GM19455 (cell line): Measurements from ENCODE around the gene POLN.
A peak's percentile ranks its signal among the peaks of the same experiment; 100 is the strongest.
"Not testable (repeated sequence)": the region's sequence is repeated elsewhere in the genome, so short reads cannot be mapped to it uniquely, and the experiment has no call there.

Source experiments
- ATAC-seq: cut with Tn5 transposase; IDR thresholded peaks from one replicate; pipeline ENCODE4 v1.9.1; 2021; ENCODE audit not compliant: unreplicated experiment

Gene POLN

DNA sequence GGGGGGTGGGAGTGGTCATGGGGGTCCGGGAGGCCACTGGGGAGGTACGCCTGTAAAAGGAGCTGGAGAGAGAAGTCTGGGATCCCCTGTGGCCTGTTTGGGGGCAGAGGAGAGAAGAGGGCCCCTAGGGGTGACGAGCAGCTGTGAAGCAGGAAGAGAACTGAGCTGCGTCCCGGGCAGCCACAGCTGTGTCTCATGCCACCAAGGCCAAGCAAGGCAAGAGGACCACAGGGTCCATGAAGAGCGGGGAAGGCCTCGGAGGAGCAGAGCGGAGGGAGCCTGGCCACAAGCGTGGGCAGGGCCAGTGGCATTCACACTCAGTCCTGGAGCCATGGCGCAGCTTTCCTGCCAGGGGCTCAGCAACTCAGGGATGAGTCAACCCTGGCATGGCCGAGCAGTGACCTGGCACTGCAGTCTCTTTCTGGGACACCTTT, 196.4 kb downstream of the POLN start:
- ATAC-seq = no peak

DNA sequence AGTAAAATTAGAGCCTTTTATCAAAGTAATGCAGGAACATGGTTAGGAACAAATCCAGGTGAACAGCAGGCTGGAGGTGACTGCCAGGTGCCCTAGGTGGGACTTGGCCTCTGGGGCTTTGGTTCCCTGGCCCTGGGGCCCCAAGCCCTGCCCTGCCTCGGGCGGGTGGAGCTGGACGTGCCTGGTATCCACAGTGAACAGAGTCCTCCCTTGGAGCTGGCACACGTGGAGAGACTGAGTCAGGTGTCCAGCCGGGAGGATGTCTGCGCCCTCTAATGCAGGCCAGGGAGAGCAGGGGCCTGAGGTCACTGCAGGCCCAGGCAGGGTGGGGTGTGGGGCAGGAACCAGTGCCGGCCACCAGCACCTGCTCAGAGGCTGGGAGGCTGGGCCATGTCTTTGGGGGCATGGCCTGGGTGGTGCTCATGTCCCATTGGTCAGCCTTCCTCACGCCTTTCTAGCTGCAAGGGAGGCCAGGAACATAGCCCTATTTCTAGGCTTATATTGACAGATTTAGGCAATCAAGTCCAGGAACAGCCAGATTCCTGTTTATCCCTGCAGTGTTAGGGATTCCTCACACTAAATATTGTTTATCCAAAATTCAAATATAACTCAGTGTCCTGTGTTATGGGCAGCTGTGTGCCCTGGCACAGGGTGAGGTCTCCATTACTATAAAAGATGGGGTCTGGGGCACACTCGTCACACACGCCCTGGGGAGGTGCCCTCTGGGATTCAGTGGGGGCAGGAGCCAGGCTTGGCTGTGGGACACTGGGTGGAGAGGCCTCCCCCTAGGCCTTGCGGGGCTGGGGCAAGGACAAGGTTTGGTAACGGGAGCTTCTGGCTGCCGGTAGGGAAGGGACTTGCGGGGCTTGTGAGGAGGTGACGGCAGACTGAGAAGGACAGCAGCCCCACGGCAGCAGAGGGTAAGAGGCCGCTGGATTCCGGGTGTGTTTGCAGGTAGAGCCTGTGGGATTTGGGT, 197.1 kb downstream of the POLN start:
- no peak for ATAC-seq

DNA sequence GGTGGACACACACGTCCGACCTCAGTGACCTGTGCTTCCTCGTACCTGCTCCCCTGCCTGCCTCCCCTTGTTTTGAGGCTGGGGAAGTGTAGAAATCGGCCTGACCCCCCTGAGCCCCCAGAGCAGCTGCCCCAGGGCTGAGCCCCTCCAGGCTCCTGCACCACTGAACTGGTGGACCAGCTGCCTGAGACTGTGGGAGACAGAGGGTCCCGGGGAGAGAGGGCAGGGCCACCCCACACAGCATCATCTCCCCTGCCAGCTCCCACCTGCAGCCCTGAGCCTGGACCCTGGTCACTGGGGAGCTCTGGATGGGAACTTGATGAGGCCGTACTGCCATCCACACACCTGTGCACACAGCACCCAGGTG, 197.8 kb downstream of the POLN start:
- ATAC-seq = no peak

DNA sequence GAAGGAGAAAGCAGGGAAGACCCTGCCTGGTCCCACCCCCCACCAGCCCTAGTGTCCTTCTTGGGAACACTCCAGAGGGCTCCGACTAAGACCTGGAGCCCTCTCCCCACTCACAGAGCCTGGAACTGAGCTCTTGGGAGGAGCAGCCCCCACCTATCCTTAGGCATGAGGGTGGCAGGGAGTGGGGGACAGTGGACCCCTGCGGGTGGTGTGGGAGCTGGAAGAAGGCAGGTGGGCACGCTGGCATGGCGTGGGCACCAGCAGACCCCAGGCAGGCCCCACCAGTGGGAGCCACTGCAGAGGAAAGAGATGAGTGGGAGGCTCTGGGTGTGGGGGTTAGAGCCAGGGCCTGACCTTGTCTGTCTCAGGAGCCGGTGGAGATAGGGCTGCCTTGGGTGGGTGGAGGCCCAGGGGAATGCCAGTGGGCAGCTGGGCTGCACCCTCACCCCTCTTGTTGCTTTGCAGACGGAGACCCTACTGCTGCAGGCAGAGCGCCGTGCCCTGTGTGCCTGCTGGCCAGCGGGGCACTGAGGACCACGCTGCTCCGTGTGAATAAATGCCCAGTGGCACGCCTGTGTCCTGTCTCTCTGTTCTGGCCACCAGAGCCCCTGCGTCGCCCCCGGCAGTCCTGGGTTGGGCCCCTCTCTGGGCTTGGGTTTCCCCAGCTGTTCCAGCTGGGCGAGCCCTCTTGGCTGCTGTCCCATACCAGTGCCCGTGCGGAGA, 198.4 kb downstream of the POLN start:
- ATAC-seq = no peak

DNA sequence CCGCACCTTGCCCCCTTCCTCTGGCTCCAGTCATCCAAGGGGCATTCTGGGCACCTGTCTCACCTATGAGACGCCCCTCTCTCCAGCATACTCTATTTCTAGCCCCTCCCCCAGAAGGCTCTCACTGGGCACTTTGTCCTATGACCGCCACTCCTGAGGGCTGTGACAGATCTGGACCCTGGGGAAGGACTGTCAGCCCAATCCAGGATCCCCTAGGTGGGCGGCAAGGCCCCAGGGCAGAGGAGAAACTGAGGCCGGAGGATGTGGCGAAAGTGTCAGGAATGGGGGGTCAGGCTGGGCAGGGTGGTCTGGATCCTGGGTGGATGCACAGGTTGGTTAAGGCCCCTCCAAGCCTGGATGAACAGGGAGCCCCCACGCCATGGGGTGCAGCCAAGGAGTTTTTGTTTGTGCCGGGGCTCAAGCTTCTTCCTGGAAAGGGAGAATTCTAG, 198.9 kb downstream of the POLN start:
- no peak for ATAC-seq

DNA sequence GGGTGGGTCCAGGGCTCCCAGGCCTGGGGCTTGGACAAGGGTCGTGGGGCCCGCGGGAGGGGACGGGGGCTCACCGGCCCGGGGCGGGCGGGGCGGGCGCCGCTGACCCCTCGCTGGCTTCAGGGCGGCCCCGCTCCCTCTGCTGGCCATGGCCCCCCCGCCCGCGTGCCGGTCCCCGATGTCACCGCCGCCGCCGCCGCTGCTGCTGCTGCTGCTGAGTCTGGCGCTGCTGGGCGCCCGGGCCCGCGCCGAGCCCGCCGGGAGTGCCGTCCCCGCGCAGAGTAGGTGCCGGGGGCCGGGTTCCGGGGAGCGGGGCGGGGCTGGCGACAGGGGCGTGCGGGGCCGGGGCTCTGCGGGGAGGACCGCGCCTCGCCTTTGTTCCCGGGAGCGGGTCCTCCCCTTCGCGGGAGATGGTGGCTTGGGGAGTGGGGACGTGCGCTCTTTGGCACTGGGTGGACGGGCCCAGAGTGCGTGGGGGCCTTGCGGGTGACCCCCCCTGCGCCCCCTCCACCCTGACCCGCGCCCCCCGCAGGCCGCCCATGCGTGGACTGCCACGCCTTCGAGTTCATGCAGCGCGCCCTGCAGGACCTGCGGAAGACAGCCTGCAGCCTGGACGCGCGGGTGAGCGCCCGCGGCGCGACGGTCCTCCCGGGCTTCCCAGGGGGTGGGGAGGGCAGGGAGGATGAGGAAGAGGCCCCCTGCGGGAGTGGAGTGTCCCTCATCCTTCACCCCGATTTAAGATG, 199.5 kb downstream of the POLN start:
- ATAC-seq = peak; percentile 30

DNA sequence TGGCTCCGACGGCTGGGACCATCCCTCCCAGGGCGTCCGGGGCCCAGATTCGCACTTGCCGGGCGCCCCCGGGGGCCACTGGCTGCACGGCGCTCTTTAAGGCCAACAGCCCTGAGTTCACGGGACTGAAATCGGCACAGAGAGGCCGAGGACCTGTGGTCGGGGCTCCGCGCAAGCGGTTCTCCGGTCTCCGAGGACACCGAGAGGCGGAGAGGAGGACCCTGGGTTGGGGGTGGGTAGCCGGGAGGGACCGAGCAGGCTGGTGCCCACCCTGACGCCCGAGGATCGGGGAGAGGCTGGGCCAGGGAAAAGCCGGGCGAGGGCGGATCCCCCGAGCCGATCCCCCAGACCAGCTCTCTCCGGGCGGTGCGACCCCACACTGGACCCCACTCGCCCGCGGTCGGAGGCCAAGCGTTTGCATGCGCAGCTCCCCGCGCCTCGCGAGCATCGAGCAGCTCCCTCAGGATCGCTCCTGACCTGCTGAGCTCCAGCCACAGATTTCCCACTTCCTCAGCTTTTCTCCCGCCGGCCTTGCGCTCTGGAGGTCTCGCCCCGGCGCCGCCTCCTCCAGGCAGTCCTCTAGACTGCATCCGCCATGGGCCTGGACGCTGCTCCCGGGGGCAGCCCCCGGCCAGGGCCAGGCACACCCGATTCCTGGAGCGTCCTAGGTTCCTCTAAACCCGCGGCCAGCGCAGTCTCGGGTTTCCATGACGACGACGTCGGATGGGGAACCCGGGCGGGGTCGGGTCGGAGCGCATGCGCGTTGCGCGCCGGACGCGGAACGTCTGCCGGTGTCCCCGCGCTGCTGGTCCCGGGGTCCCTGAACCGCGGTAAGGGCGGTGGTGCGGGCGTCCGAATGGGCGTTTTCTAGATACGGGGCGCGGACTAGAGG, 200.4 kb downstream of the POLN start:
- ATAC-seq = peak; percentile 73

DNA sequence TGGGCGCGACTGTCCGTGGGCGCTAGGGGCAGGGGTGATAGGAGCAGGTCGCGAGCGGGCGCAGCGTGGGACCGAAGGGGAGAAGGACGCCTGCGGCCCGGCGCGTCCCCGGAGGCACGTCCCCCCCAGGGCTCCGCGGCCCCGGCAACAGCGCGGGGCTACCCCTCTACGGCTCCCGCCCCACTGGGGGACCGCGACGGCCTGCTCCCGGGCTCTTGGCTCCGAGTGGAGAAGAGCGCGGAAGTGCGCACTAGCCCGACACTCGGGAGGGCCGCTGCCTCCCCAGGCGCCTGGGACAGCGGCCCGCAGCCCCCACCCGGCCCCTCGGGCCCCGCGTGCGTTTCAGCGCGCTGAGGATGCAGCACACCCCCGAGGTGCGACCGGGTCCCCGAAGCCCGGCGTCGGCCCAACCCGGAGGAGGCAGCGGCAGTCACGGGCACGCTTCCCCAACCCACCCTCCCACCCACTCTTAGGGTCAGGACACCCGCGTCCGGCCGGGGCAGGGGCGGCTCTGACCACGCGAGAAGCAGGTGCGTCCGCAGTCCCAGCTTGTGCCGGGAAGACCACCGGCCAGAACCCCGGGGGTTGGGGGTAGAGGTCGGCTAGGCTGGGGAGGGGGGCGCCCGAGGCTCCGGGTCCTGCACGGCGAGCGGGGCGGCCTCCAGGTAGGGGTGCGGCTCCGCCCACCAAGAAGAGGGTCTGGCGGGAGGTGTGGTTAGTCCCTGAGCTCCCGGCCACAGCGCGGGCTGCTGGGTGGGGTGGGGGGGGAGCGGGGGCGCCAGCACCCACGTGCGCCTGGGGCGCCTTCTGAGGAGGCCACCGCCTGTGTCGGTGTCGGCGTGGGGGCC, 201.3 kb downstream of the POLN start:
- ATAC-seq = no peak

DNA sequence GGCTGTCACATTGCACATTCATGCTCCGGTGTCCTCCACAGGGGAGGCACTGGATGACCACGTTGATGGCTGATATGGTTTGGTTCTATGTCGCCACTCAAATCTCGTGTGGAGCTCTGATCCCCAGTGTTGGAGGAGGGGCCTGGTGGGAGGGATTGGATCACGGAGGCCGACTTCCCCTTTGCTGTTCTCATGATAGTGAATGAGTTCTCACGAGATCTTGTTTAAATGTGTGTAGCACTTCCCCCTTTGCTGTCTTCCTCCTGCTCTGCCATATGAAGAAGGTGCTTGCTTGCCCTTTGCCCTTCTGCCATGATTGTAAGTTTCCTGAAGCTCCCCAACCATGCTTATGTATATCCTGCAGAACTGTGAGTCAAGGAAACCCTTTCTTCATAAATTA, 205.1 kb downstream of the POLN start:
- no peak for ATAC-seq

DNA sequence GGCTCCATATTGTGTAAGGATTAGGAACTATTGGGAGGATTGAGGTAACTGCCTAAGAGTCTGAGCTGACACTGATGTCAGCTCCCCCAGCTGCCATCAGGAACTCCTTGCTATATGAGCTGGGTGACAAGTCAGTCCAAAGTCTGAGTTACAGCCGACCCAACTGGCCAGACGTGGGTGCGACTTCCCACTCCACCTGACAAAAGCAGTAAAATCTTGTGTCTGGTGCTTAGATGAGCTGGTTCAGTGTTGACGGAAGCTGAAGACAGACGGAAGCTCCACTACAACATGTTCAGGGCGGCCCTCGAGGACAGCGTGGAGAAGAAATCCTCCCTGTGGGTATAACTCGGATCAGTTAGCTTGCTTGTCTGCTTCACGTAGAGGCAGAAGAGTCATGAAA, 205.6 kb downstream of the POLN start:
- no peak for ATAC-seq

DNA sequence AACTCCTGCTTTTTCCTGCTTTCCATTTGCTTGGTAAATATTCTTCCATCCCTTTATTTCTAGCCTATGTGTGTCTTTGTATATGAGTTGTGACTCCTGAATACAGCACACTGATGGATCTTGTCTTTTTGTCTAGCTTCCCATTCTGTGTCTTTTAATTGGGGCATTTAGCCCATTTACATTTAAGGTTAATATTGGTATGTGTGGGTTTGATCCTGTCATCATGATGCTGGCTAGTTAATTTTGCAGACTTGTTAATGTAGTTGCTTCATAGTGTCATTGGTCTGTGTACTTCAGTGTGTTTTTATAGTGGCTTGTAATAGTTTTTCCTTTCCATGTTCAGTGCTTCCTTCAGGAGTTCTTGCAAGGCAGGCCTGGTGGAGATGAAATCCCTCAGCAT, 210.8 kb downstream of the POLN start:
- ATAC-seq = not testable (repeated sequence)

DNA sequence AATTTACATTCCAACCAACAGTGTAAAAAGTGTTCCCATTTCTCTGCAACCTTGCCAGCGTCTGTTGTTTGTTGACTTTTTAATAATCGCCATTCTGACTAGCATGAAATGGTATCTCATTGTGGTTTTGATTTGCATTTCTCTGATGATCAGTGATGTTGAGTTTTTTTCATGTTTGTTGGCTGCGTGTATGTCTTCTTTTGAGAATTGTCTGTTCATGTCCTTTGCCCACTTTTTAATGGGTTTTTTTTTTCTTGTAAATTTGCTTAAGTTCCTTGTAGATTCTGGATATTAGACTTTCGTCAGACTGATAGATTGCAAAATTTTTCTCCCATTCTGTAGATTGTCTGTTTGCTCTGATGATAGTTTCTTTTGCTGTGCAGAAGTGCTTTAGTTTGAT, 214.8 kb downstream of the POLN start:
- not testable (repeated sequence) for ATAC-seq

DNA sequence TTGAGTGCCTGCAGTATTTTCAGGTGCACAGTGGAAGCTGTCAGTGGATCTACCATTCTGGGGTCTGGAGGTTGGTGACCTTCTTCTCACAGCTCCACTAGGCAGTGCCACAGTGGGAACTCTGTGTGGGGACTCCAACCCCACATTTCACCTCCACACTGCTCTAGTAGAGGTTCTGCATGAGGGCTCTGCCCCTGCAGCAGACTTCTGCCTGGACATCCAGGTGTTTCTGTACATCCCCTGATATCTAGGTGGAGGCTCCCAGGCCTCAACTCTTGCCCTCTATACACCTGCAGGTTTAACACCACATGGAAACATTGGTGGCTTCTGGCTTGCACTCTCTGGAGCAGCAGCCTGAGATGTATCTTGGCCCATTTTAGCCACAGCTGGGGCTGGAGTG, 216.1 kb downstream of the POLN start:
- no peak for ATAC-seq

DNA sequence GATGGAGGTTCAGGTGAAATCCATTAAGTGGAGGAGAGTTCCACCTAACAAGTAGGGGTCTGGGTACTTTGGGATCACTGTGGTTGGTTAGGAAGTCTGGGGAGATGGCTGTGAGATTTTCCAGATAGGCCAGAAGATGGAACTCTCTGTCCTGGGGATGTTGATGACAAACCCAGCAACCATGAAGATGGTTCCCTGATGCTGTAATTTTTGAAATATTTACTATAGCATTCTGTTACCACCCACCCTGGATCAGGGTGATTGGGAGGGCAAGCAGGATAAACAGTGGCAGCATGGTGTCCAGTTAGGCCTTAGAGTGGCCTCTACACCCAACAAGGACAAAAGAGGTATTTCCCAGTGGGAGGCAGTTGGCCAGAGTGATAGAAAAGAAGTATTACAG, 217.2 kb downstream of the POLN start:
- ATAC-seq = no peak
